Heart left ventricle (tissue), 16 donors: ENCODE measurements around the gene MGAT4A. TPM values are rescaled to one million over a fixed set of nuclear protein-coding genes. Genes with fewer than 3 reads are reported as not detected.

Experiments used
- ATAC-seq, 4 donors: fragments of 200-7000 bp; cut with Tn5 transposase; one replicate each; pipeline ENCODE4 v1.9.1; 2020 to 2022; ENCODE audit warnings: moderate library complexity in 4 of 4, mild to moderate bottlenecking in 3 of 4, moderate number of reproducible peaks in 1 of 4
- DNase-seq, 5 donors: peaks; one replicate each; pipeline ENCODE4 v3.0.0-alpha.2; 2020
- H3K27ac ChIP-seq, 12 donors: fragments of 200-600 bp; sonication (generic) in 4 of 12; one replicate each; pipeline versions ENCODE4 v1.5.0 to v1.8.0; 2016 to 2022; ENCODE audit warnings: mild to moderate bottlenecking in 2 of 12
- H3K27me3 ChIP-seq, 9 donors: fragments of 200-600 bp; sonication (generic) in 2 of 9; one replicate each; pipeline versions ENCODE4 v1.5.1 to v1.8.0; 2016 to 2022; ENCODE audit warnings: mild to moderate bottlenecking in 3 of 9
- H3K36me3 ChIP-seq, 9 donors: fragments of 200-600 bp; sonication (generic) in 2 of 9; one replicate each; pipeline versions ENCODE4 v1.5.0 to v1.8.0; 2018 to 2022; ENCODE audit warnings: mild to moderate bottlenecking in 2 of 9
- H3K4me1 ChIP-seq, 12 donors: fragments of 200-600 bp; sonication (generic) in 4 of 12; one replicate each; pipeline versions ENCODE4 v1.5.0 to v1.8.0; 2016 to 2022; ENCODE audit warnings: mild to moderate bottlenecking in 3 of 12
- H3K4me3 ChIP-seq, 12 donors: fragments of 200-600 bp; sonication (generic) in 4 of 12; one replicate each; pipeline versions ENCODE4 v1.5.0 to v1.8.0; 2017 to 2022; ENCODE audit warnings: mild to moderate bottlenecking in 9 of 12, moderate library complexity in 4 of 12
- H3K9me3 ChIP-seq, 12 donors: fragments of 200-600 bp; sonication (generic) in 4 of 12; one replicate each; pipeline versions ENCODE4 v1.5.0 to v1.8.0; 2016 to 2022; ENCODE audit warnings: mild to moderate bottlenecking in 1 of 12
- CTCF ChIP-seq, 12 donors: fragments of 200-600 bp; sonication (generic) in 4 of 12; IDR thresholded peaks; one replicate each; pipeline versions ENCODE4 v1.5.0 to v1.8.0; 2018 to 2022; ENCODE audit warnings: antibody characterized with exemption in 12 of 12, mild to moderate bottlenecking in 5 of 12
- POLR2A ChIP-seq, 2 donors: fragments of 450-650 bp; IDR thresholded peaks; one replicate each; pipeline ENCODE4 v1.6.1; 2017; ENCODE audit warnings: antibody characterized with exemption in 2 of 2, mild to moderate bottlenecking in 2 of 2, moderate library complexity in 2 of 2
- WGBS, 4 donors: extraction: QIAGEN DNeasy Blood & Tissue Kit in 2 of 4; methylation state at CpG; one replicate each; pipeline versions ENCODE4 v1.1.5 to v1.1.7; 2013 to 2018; 5-methylcytosine and 5-hydroxymethylcytosine counted together
- intact Hi-C, 10 donors: fragments of 100-400 bp; cut with DNase I; formaldehyde crosslinking; loops; one replicate each; pipeline versions ENCODE4 v1.11.1 to v1.14.2; 2022
- polyA plus RNA-seq, 2 donors: library from polyadenylated mRNA; stranded (reverse); fragments of 200-250 nt; gene quantifications; one replicate each; pipeline ENCODE4 v1.2.3, GENCODE V29; 2013
- total RNA-seq, 9 donors: library from RNA; depleted of rRNA in 2 of 9; stranded (reverse); fragments of >200 nt in 2 of 9; fragmentation: NEBNext Ultra II Directional in 3 of 9; extraction: Animal tissue kit (Norgen Biotek cat#: 25700) in 3 of 9; gene quantifications; one replicate each; pipeline versions ENCODE4 v1.1.0 to v1.2.4, GENCODE V29; 2016 to 2023
- donor health status: ischemic (EF 13 %, LVEDD 7.1; RV severe dilation, severe dysfunction).
- donor health status: healthy with polysubstance abuse.
- donor health status: DM: no; HTN: yes; CAD: no.
- donor health status: DM: no; HTN: no; CAD: no.
- donor health status: ischemic (EF 25% LVEDD 6.9; RV normal size, moderate dysfunction).
- donor health status: ischemic (EF 25% LVEDD 5.7; RV mildly dilated, moderate dysfunction).
- donor health status: healthy.
- donor health status: DM: yes; HTN: yes; CAD: no.
- donor health status: ischemic (EF 35%, LVEDD 5.7; RV mildly dilated, moderate dysfunction).
- donor health status: nonischemic (EF 11% LVEDD 7.7; RV severe dilation, severe dysfunction).
- donor health status: DM: yes; HTN: yes; CAD: no.
- donor health status: PGD.
- donor health status: ischemic (EF 29% LVEDD 5.4; RV normal size, mild dysfunction).
- donor health status: nonischemic (EF 23%, LVEDD 6.1; RV moderate dilation, normal function).

Gene MGAT4A
- total and polyA plus RNA-seq, 11 donors = 4.2 to 45.0 (median 17.7) TPM

- Histone ChIP-seq H3K27me3 (no peaks in the 10 kb centered on the region), H3K27ac (no peak overlapping the region), H3K4me3 (no peak overlapping the region), H3K4me1 (peaks cover 3 to 63% (median 22%) of the 10 kb centered on the region in 12 donors), H3K36me3 (no peaks in the 10 kb centered on the region), H3K9me3 (no peaks in the 10 kb centered on the region)
- TF ChIP-seq POLR2A (IDR thresholded peaks at IDR 0.05) (no peak), CTCF (IDR thresholded peaks at IDR 0.05) (no peak)
- intact Hi-C loops = no loop called here
- 86 to 95% (median 92%) methylated on average over 3 of the region's 3 CpGs for WGBS, 4 donors
- DNase-seq (no peak), ATAC-seq (no peak)
These were observed 18.8 kb downstream of the MGAT4A start for GRCh38 chr2:98712145-98712544.

- WGBS, 4 donors = 82 to 86% (median 84%) methylated on average over 3 of the region's 3 CpGs
- no peak overlapping the region for H3K27ac ChIP-seq
- no peak for ATAC-seq
- H3K4me3 ChIP-seq = no peak overlapping the region
- H3K9me3 ChIP-seq = no peaks in the 10 kb centered on the region
- H3K36me3 ChIP-seq = no peaks in the 10 kb centered on the region
- peaks cover 3 to 69% (median 23%) of the 10 kb centered on the region in 12 donors for H3K4me1 ChIP-seq
- TF ChIP-seq POLR2A (IDR thresholded peaks at IDR 0.05) (no peak), CTCF (IDR thresholded peaks at IDR 0.05) (no peak)
- H3K27me3 ChIP-seq = no peaks in the 10 kb centered on the region
- DNase-seq = no peak
- intact Hi-C loops = no loop called here
These were observed 19.4 kb downstream of the MGAT4A start for GRCh38 chr2:98711506-98711905.

- Histone ChIP-seq H3K4me3 (no peak overlapping the region), H3K9me3 (no peaks in the 10 kb centered on the region), H3K36me3 (no peaks in the 10 kb centered on the region), H3K27ac (peak overlapping the region in 1 of 12 donors; percentile 35), H3K27me3 (no peaks in the 10 kb centered on the region), H3K4me1 (peaks cover 3 to 70% (median 23%) of the 10 kb centered on the region in 12 donors)
- no peak for ATAC-seq
- no peak for DNase-seq
- WGBS, 4 donors = 73 to 84% (median 80%) methylated on average over 4 of the region's 4 CpGs
- intact Hi-C loops = no loop called here
- TF ChIP-seq CTCF (IDR thresholded peaks at IDR 0.05) (no peak), POLR2A (IDR thresholded peaks at IDR 0.05) (no peak)
These were observed 20.2 kb downstream of the MGAT4A start for GRCh38 chr2:98710734-98711133.

- peaks cover 3 to 71% (median 30%) of the 10 kb centered on the region in 12 donors for H3K4me1 ChIP-seq
- intact Hi-C loops = no loop called here
- H3K27ac ChIP-seq = peak overlapping the region in 5 of 12 donors; percentile 19 to 61 (median 50)
- H3K36me3 ChIP-seq = peaks cover 0 to 5% (median 0%) of the 10 kb centered on the region in 9 donors
- DNase-seq = no peak
- TF ChIP-seq POLR2A (IDR thresholded peaks at IDR 0.05) = no peak
- TF ChIP-seq CTCF (IDR thresholded peaks at IDR 0.05) = no peak
- H3K9me3 ChIP-seq = no peaks in the 10 kb centered on the region
- H3K4me3 ChIP-seq = no peak overlapping the region
- peak in 1 of 4 donors; percentile 27 for ATAC-seq
- H3K27me3 ChIP-seq = no peaks in the 10 kb centered on the region
These were observed 21.4 kb downstream of the MGAT4A start for GRCh38 chr2:98709535-98709934.
